GM23338 (cell line): ENCODE data around the gene TBKBP1. TPM values are rescaled to one million over a fixed set of nuclear protein-coding genes. Genes with fewer than 3 reads are reported as not detected.

Source experiments
- ATAC-seq: fragments of 200-7000 bp; cut with Tn5 transposase; 3 replicates; pipeline ENCODE4 v1.9.1; 2020
- DNase-seq: peaks from one replicate; pipeline ENCODE4 v3.0.0-alpha.2; 2015; ENCODE audit warnings: low spot score
- H2AFZ ChIP-seq: fragments of 200-600 bp; sonication (generic); 2 replicates; pipeline ENCODE4 v1.8.0; 2016; ENCODE audit warnings: antibody characterized with exemption, mild to moderate bottlenecking, moderate library complexity
- H3F3A ChIP-seq: fragments of 200-600 bp; sonication (generic); replicated peaks from 2 replicates; pipeline ENCODE4 v1.8.0; 2017; ENCODE audit warnings: antibody characterized with exemption, mixed run types, low read depth
- H3K27ac ChIP-seq: fragments of 200-600 bp; sonication (generic); 2 replicates; pipeline ENCODE4 v1.6.1; 2016; ENCODE audit warnings: low read depth
- H3K27me3 ChIP-seq: fragments of 200-600 bp; sonication (generic); 2 replicates; pipeline ENCODE4 v1.8.0; 2016; ENCODE audit warnings: mild to moderate bottlenecking, mixed run types, moderate library complexity; ENCODE audit not compliant: insufficient read depth
- H3K36me3 ChIP-seq: fragments of 200-600 bp; sonication (generic); 2 replicates; pipeline ENCODE4 v1.8.0; 2016; ENCODE audit warnings: mild to moderate bottlenecking; ENCODE audit not compliant: insufficient read depth
- H3K4me1 ChIP-seq: fragments of 200-600 bp; sonication (generic); 2 replicates; pipeline ENCODE4 v1.8.0; 2016; ENCODE audit warnings: mild to moderate bottlenecking, moderate library complexity; ENCODE audit not compliant: insufficient read depth
- H3K4me2 ChIP-seq: fragments of 200-600 bp; sonication (generic); 2 replicates; pipeline ENCODE4 v1.7.1; 2017; ENCODE audit warnings: mixed run types
- H3K4me3 ChIP-seq: fragments of 200-600 bp; sonication (generic); 2 replicates; pipeline ENCODE4 v1.6.1; 2016; ENCODE audit warnings: mixed run types
- H3K79me2 ChIP-seq: fragments of 200-600 bp; sonication (generic); replicated peaks from 2 replicates; pipeline ENCODE4 v1.8.0; 2017; ENCODE audit warnings: mild to moderate bottlenecking; ENCODE audit not compliant: insufficient read depth
- H3K9me2 ChIP-seq: fragments of 200-600 bp; sonication (generic); 2 replicates; pipeline ENCODE4 v1.8.0; 2017; ENCODE audit not compliant: insufficient read depth
- H4K20me1 ChIP-seq: fragments of 200-600 bp; sonication (generic); replicated peaks from 2 replicates; pipeline ENCODE4 v1.8.0; 2017; ENCODE audit warnings: mild to moderate bottlenecking; ENCODE audit not compliant: insufficient read depth
- H3K27ac Mint-ChIP-seq: 2 replicates; pipeline ENCODE4 v1.8.0; 2020; ENCODE audit warnings: inconsistent platforms, mild to moderate bottlenecking, moderate library complexity, mixed read lengths
- H3K27me3 Mint-ChIP-seq: 3 replicates; pipeline ENCODE4 v1.8.0; 2022; ENCODE audit warnings: low read depth, mild to moderate bottlenecking, moderate library complexity, mixed read lengths, inconsistent platforms; ENCODE audit not compliant: insufficient read depth, poor library complexity
- H3K36me3 Mint-ChIP-seq: 3 replicates; pipeline ENCODE4 v1.8.0; 2021; ENCODE audit warnings: low read depth, mild to moderate bottlenecking, inconsistent platforms, moderate library complexity, mixed read lengths
- H3K4me1 Mint-ChIP-seq: 3 replicates; pipeline ENCODE4 v1.8.0; 2020; ENCODE audit warnings: mild to moderate bottlenecking, inconsistent platforms, mixed read lengths
- H3K4me3 Mint-ChIP-seq: 3 replicates; pipeline ENCODE4 v1.8.0; 2021; ENCODE audit warnings: moderate library complexity, mild to moderate bottlenecking, inconsistent platforms, mixed read lengths
- H3K9me3 Mint-ChIP-seq: 3 replicates; pipeline ENCODE4 v1.8.0; 2020; ENCODE audit warnings: moderate library complexity, mild to moderate bottlenecking, inconsistent platforms, mixed read lengths
- CREB1 ChIP-seq: fragments of 250-450 bp; sonication (Bioruptor Pico); IDR thresholded peaks from 2 replicates; pipeline ENCODE4 v1.5.0; 2020; ENCODE audit warnings: low read depth, mild to moderate bottlenecking, moderate library complexity
- EZH2 ChIP-seq: fragments of 200-600 bp; sonication (generic); IDR thresholded peaks from one replicate; pipeline ENCODE4 v1.8.0; 2017; ENCODE audit warnings: antibody characterized with exemption, mild to moderate bottlenecking, low read depth; ENCODE audit not compliant: unreplicated experiment
- EZH2phosphoT487 ChIP-seq: fragments of 200-600 bp; sonication (generic); IDR thresholded peaks from one replicate; pipeline ENCODE4 v1.8.1; 2018; ENCODE audit warnings: antibody characterized with exemption; ENCODE audit not compliant: unreplicated experiment
- JUNB ChIP-seq: IDR thresholded peaks from one replicate; pipeline ENCODE4 v1.6.1; 2016; ENCODE audit warnings: antibody characterized with exemption; ENCODE audit not compliant: unreplicated experiment
- NANOG ChIP-seq: IDR thresholded peaks from 2 replicates; pipeline ENCODE4 v1.6.1; 2016; ENCODE audit warnings: antibody characterized with exemption, borderline replicate concordance
- POLR2AphosphoS5 ChIP-seq: IDR thresholded peaks from 2 replicates; pipeline ENCODE4 v1.6.1; 2016; ENCODE audit warnings: antibody characterized with exemption, low read depth
- STAT1 ChIP-seq: IDR thresholded peaks from one replicate; pipeline ENCODE4 v1.6.1; 2016; ENCODE audit warnings: antibody characterized with exemption; ENCODE audit not compliant: unreplicated experiment
- ZNF114 ChIP-seq: fragments of 250-450 bp; sonication (Bioruptor Pico); IDR thresholded peaks from 2 replicates; pipeline ENCODE4 v1.5.0; 2020; ENCODE audit warnings: mild to moderate bottlenecking, moderate library complexity
- ZNF331 ChIP-seq: fragments of 250-450 bp; sonication (Bioruptor Pico); IDR thresholded peaks from 2 replicates; pipeline ENCODE4 v1.5.0; 2020; ENCODE audit warnings: low read depth, mild to moderate bottlenecking, moderate library complexity
- polyA plus RNA-seq: library from polyadenylated mRNA; unstranded; fragments of >200 nt; fragmentation: Nextera tagmentation; extraction: Ambion mirVana; gene quantifications from 2 replicates; pipeline ENCODE4 v1.2.1, GENCODE V29; 2016
- total RNA-seq: library from RNA; depleted of rRNA; stranded (reverse); fragments of >200 nt; shearing (Covaris generic); gene quantifications from 2 replicates; pipeline ENCODE4 v1.2.3, GENCODE V29; 2014
- TF ChIP-seq, protein P1 (sequence below): fragments of 250-450 bp; sonication (Bioruptor Pico); IDR thresholded peaks from 2 replicates; pipeline ENCODE4 v1.5.0; 2020; ENCODE audit warnings: mild to moderate bottlenecking, moderate library complexity
- TF ChIP-seq, protein P2 (sequence below): IDR thresholded peaks from one replicate; pipeline ENCODE4 v1.6.1; 2018; ENCODE audit warnings: antibody characterized with exemption; ENCODE audit not compliant: unreplicated experiment

Gene TBKBP1
- total and polyA plus RNA-seq, 2 experiments from 2014 or later = 2.5 to 12.1 TPM

DNA sequence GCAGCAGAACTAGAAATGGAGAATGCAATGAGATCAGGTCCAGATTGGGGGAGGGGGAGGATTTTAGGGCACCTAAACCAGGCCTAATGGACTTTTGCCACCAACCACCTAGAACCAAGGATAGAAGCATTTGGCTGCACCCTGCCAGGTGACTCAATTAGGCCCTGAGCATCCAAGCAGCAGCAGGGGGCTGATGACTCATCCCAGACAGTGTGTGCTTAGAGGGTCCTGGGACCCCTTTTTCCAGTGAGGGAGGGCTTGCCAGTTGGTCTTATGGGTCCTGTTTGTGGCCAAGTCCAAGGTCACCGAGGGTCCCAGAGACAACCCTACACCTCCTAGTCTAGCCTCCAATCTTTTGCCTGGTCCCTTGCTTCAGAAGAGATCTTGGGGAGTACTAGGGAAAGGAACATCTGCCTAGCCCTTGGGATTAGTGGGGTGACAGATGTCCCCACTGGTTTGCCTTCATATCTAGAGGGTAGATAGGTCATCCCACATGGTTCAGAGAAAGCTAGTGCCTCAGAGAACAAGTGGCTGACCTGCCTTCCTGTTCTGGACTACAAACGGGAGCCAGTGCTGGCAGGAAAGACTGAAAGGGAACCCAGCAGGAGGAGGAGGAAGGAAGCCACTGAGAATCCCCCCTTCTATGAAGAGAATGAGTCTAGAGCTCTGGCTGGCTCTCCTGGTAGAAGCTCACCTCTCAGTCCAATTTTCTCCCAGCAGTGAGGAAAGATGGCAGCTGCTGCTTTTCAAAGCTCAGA lies 1.6 kb upstream of the TBKBP1 start:
- H3K27ac Mint-ChIP-seq = no peak overlapping the region
- TF ChIP-seq POLR2AphosphoS5 = no peak
- no peak for TF ChIP-seq STAT1
- TF ChIP-seq CREB1 (CRISPR knock-in tag) = no peak
- TF ChIP-seq, protein P1, sequence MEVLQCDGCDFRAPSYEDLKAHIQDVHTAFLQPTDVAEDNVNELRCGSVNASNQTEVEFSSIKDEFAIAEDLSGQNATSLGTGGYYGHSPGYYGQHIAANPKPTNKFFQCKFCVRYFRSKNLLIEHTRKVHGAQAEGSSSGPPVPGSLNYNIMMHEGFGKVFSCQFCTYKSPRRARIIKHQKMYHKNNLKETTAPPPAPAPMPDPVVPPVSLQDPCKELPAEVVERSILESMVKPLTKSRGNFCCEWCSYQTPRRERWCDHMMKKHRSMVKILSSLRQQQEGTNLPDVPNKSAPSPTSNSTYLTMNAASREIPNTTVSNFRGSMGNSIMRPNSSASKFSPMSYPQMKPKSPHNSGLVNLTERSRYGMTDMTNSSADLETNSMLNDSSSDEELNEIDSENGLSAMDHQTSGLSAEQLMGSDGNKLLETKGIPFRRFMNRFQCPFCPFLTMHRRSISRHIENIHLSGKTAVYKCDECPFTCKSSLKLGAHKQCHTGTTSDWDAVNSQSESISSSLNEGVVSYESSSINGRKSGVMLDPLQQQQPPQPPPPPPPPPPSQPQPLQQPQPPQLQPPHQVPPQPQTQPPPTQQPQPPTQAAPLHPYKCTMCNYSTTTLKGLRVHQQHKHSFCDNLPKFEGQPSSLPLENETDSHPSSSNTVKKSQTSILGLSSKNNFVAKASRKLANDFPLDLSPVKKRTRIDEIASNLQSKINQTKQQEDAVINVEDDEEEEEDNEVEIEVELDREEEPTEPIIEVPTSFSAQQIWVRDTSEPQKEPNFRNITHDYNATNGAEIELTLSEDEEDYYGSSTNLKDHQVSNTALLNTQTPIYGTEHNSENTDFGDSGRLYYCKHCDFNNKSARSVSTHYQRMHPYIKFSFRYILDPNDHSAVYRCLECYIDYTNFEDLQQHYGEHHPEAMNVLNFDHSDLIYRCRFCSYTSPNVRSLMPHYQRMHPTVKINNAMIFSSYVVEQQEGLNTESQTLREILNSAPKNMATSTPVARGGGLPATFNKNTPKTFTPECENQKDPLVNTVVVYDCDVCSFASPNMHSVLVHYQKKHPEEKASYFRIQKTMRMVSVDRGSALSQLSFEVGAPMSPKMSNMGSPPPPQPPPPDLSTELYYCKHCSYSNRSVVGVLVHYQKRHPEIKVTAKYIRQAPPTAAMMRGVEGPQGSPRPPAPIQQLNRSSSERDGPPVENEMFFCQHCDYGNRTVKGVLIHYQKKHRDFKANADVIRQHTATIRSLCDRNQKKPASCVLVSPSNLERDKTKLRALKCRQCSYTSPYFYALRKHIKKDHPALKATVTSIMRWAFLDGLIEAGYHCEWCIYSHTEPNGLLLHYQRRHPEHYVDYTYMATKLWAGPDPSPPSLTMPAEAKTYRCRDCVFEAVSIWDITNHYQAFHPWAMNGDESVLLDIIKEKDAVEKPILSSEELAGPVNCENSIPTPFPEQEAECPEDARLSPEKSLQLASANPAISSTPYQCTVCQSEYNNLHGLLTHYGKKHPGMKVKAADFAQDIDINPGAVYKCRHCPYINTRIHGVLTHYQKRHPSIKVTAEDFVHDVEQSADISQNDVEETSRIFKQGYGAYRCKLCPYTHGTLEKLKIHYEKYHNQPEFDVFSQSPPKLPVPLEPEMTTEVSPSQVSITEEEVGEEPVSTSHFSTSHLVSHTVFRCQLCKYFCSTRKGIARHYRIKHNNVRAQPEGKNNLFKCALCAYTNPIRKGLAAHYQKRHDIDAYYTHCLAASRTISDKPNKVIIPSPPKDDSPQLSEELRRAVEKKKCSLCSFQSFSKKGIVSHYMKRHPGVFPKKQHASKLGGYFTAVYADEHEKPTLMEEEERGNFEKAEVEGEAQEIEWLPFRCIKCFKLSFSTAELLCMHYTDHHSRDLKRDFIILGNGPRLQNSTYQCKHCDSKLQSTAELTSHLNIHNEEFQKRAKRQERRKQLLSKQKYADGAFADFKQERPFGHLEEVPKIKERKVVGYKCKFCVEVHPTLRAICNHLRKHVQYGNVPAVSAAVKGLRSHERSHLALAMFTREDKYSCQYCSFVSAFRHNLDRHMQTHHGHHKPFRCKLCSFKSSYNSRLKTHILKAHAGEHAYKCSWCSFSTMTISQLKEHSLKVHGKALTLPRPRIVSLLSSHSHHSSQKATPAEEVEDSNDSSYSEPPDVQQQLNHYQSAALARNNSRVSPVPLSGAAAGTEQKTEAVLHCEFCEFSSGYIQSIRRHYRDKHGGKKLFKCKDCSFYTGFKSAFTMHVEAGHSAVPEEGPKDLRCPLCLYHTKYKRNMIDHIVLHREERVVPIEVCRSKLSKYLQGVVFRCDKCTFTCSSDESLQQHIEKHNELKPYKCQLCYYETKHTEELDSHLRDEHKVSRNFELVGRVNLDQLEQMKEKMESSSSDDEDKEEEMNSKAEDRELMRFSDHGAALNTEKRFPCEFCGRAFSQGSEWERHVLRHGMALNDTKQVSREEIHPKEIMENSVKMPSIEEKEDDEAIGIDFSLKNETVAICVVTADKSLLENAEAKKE = no peak
- TF ChIP-seq EZH2 = no peak
- TF ChIP-seq, protein P2, sequence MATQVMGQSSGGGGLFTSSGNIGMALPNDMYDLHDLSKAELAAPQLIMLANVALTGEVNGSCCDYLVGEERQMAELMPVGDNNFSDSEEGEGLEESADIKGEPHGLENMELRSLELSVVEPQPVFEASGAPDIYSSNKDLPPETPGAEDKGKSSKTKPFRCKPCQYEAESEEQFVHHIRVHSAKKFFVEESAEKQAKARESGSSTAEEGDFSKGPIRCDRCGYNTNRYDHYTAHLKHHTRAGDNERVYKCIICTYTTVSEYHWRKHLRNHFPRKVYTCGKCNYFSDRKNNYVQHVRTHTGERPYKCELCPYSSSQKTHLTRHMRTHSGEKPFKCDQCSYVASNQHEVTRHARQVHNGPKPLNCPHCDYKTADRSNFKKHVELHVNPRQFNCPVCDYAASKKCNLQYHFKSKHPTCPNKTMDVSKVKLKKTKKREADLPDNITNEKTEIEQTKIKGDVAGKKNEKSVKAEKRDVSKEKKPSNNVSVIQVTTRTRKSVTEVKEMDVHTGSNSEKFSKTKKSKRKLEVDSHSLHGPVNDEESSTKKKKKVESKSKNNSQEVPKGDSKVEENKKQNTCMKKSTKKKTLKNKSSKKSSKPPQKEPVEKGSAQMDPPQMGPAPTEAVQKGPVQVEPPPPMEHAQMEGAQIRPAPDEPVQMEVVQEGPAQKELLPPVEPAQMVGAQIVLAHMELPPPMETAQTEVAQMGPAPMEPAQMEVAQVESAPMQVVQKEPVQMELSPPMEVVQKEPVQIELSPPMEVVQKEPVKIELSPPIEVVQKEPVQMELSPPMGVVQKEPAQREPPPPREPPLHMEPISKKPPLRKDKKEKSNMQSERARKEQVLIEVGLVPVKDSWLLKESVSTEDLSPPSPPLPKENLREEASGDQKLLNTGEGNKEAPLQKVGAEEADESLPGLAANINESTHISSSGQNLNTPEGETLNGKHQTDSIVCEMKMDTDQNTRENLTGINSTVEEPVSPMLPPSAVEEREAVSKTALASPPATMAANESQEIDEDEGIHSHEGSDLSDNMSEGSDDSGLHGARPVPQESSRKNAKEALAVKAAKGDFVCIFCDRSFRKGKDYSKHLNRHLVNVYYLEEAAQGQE = no peak
- no peak for TF ChIP-seq ZNF331 (CRISPR knock-in tag)
- no peak for TF ChIP-seq JUNB
- no peak for TF ChIP-seq ZNF114 (CRISPR knock-in tag)
- no peak for TF ChIP-seq NANOG
- TF ChIP-seq EZH2phosphoT487 = no peak
- H3F3A ChIP-seq = 0 out of 2 replicates have a peak, but pooled peaks cover 14% of the 10 kb centered on the region

More for the DNA sequence above, 1.6 kb upstream of the TBKBP1 start:
- Histone ChIP-seq H3K36me3 (no peaks in the 10 kb centered on the region), H3K4me1 (peaks cover 26% of the 10 kb centered on the region), H3K27me3 (peaks cover 8% of the 10 kb centered on the region; the same call in 1 of the 2 replicates), H3K4me3 (peak overlapping the region; percentile 93; the same call in 1 of the 2 replicates), H3K4me2 (peak overlapping the region; percentile 85), H2AFZ (no peak overlapping the region; the same call in 1 of the 2 replicates), H3K9me2 (no peaks in the 10 kb centered on the region), H3K27ac (no peak overlapping the region), H4K20me1 (no peaks in the 10 kb centered on the region), H3K79me2 (no peaks in the 10 kb centered on the region)
- Mint-ChIP-seq H3K36me3 (no peaks in the 10 kb centered on the region; the same call in 1 of the 3 replicates), H3K4me3 (peak overlapping the region; percentile 83), H3K9me3 (no peaks in the 10 kb centered on the region), H3K27me3 (peaks cover 11% of the 10 kb centered on the region), H3K4me1 (peaks cover 39% of the 10 kb centered on the region)
- DNase-seq (no peak), ATAC-seq (no peak)
